ENCODE data around the gene MKRN2OS.

MKRN2OS gene, protein sequence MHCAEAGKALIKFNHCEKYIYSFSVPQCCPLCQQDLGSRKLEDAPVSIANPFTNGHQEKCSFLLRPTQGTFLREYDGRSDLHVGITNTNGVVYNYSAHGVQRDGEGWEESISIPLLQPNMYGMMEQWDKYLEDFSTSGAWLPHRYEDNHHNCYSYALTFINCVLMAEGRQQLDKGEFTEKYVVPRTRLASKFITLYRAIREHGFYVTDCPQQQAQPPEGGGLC

DNA sequence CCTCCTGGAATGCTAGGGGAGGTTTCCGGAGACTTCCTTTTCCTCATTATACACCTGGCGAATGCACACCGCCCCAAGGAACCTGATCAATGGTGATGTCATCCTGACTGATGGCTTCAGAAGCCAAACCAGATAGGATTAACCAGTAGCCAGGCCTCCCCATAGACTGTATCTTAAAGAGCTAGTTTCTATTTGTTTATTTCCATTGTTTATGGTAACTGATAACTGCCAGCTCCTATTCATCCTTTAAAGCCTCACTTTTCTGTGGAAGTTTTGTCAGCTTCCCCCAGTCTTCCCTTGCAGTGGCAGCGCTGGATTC lies at the start of gene MKRN2OS:
Gene MKRN2OS, minus strand, starts transcription at position 27 of the 319 bp plus-strand sequence. CDS start 35 bp downstream, outside the sequence.
- no peak for DNase-seq

DNA sequence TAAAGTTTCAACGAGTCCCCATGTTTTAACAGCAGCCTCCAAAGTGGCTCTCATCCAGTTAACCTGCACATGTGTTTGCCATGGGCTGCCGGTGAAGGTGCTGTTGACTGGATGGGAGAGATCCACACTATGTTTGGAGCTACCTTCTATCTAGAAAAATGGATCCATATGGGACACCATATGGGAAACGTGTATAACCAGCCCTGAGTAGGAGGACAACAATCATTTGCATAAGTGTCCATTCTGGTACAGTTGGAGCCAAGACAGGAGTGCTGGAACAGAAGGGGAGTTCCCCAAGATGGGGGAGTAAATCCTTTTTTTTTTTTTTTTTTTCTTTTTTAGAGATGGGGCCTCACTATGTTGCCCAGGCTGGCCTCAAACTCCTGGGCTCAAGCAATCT lies 48.2 kb upstream of the MKRN2OS start:
- DNase-seq: peak; percentile 59 to 94

DNA sequence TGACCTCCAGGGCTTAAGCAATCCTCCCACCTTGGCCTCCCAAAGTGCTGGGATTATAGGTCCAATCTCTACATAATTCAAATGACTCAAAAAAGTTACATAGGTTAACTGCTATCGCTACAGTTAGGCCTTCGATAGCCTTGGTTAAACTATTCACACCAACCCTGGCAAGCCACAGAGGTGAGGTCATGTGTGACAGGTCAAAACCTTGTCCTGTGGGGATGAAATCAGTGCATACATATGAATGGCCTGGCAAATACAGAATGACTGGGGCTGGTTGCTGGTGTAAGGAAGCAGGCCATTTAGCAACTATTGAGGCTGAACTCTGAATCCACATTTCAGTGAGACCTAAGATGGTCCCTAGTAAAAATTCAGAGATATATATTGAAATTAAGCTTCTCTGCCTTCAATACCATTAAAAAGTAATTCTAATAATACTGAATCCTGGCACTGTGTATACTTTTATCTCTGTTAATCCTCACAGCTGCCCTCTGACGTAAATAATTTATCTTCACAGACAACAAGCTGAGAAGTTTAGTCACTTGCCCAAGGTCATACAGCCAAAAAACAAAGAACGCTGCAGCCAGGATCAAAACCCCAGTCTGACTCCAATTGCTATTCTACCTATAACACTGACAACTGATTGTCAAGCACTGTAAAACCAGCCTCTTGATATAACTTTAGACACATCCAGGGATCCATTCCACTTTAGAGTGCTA lies 46.9 kb upstream of the MKRN2OS start:
- DNase-seq: no peak

DNA sequence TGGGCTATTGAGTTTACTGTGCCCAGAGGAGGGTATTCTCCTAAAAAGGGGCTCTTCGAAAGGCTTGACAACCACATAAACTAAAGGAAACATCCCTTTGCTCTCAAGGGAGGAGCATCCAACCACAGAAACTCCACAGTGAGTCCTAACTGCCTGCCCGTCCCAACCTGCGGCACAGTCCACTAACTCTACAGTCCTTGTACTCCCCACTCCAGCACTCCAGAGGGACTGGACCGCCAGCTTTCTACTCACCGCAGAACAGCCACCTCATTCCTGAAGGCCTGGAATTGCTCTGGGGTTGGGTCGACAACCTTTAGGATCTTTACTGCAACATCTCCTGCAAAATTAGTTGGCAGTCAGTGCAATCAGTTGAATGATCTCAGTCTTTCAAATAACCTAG lies 46.2 kb upstream of the MKRN2OS start:
- no peak for DNase-seq

DNA sequence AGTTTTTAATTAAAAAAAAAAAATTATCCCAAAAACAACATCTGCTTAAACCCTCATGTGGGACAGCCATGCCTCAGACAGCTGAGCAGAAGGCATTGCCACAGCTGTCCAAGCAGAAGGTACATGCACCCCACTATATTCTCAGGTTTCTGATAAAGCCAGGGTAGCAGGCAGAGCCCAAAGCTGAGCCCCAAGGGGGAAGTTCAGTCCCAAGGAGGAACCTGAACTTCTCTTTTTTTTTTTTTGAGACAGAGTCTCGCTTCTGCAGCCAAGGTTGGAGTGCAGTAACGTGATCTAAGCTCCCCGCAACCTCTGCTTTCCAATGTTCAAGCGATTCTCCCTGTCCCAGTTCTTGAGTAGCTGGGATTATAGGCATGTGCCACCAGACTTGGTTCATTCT lies 44.8 kb upstream of the MKRN2OS start:
- no peak for DNase-seq

DNA sequence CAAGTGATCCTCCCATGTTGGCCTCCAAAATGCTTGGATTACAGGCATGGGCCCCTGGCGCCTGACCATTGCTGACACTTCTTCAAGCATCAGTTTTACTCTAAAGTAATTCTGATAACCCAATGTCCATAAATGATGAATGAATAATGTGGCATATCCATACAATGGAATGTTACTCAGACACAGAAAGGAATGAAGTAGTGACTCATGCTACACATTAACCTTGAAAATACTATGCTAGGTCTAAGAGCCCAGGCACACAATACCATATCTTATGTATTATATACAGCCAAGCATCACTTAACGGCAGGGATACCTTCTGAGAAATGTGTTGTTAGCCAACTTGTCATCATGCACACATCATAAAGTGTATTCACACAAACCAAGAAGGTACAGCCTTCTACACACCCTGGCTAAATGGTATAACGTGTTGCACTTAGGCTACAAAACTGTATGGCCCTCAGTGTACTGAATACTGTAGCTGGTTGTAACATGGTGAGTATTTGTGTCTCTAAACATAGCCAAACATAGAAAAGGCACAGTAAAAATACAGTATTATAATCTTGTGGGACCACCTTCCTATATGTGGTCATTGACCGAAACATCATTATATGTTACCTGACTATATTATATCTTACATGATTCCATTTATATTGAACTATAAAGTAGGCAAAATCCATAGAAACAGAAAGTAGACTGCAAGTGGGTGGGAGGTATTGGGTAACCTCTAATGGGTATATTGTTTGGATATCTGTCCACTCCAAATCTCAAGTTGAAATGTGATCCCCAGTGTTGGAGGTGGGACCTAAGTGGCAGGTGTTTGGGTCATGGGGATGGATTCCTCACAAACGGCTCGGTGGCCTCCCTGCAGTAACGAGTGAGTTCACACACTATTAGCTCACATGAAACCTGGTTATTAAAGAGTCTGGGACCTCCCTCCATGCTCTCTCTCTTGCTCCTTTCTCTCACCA lies 43.0 kb upstream of the MKRN2OS start:
- DNase-seq: peak; percentile 41 to 75

DNA sequence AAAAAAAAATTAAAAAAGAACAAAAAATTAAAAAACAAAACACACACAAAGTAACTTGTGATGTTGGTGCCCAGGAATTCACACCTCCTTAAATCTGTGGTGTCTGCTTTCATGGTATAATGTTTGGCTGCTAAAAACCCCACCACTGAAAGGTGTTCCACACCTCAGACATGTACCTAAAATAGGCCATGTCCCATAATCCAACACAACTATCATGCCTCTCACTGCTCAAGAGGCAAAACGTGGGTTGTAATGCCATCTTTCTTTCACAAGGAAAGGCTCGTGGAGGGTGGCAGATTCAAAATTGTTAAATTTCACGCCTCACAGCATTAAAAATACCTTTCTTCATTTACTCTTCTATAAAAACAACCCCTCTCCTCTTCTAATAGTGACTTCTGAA lies 41.1 kb upstream of the MKRN2OS start:
- DNase-seq: no peak

DNA sequence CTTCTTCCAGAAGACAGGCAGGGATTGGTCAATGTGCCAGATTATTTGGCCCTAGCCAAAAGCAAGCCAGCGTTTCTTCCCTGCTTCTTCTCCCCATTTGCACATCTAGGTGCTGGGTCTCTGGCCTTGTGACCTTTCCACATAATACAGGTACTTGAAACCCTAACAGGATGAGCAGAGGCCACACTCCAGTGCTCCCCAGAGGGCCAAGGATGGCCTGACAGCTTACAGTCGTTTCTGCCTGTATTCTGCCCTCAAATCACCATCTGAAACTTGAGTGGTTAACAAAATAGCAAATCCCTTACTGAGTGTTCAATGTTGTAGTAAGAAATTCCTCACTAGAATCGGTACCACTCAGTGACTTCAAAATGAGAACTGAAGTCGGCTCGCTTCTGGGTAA lies 40.7 kb upstream of the MKRN2OS start:
- DNase-seq: no peak

DNA sequence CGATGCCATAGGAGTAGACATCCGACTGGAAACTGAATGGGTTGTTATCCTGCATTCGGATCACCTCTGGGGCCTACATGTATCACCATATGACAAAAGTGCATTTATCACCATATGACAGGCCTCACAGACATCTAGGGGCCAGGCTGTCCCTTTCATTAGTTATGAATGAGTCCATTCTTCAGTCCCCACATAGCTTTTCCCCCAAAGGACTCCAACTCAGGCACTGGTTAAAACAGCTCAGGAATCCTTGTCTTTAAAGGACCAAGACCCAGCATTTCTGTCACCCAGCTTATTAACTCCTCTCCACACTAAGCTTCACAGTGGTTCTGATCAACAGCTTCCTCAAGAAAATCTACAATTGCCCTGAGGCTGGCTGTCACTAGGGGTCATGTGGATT lies 39.9 kb upstream of the MKRN2OS start:
- DNase-seq: no peak

DNA sequence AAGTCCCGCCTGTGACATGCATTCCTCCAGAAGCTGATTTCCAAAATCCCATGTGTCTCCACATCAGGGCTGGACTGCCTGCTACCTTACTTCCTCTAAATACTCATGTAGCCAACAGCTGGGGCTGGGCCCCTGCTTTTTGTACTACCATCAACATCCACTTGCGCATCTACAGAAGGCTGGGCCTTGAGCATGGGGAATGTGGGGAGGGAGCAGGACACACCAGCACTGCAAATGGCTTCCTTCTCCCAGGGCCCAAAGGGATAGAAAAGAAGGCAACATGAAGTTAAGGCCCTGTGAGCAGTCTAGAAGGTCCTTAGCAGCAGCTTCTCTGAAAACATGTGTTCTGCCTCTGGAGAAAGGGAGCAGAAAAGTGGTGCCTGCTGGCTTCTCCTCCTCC lies 38.8 kb upstream of the MKRN2OS start:
- DNase-seq: no peak

DNA sequence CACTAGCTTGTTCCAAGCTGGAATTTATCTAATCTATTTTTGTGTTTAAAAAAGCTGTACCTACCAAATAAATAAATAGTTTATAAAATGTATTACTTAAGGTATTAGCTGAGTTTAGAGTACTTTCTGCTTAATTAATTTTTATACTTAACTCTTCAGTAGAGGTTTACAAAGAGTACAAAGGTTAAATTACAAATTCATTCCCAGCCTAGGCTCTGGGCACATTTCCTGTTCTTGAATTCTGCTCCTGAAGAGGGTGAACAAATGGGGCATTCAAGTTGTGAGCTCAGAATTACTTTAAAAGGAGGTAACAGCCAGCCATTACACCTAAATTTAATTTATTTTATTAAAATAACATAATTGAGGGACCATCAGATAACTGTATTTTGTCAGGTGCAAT lies 38.0 kb upstream of the MKRN2OS start:
- DNase-seq: no peak

DNA sequence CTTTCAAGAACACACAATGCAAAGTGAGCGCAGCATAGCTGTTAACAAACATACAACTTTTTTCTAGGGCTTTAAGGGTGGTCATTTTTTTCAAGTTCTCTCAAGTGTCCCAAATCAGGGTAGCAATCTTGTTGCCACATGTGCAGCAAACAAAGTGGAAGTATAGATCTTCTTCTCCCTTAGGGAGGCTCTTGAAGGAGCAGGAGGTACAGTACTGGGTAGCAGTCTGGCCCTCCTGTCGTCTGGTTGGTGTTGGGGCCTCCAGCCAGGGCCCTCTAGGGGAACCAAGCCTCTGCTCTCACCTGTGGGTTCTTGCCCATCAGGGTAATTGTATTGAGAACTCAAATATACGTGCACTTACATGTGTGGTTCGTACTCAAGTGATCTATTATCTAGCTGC lies 37.4 kb upstream of the MKRN2OS start:
- no peak for DNase-seq

DNA sequence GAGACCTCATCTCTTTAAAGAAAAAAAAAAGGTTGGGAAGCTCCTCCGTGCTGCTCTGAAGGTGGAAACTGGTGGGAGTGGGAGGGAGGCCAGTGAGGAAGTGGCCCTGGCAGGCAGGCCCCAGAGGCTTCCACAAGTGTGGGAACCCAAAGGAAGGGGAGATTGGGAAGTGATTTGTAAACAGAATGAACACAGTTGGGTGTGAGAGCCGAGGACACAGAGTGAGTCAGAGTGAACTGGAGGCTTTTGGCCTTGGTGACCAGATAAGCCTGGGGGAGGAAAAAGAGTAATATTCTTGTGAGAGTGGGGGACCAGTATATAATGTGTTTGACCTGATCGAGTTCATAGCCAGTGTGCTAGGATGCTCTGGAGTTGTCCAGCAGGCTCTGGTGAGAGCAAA lies 34.6 kb upstream of the MKRN2OS start:
- DNase-seq: no peak

DNA sequence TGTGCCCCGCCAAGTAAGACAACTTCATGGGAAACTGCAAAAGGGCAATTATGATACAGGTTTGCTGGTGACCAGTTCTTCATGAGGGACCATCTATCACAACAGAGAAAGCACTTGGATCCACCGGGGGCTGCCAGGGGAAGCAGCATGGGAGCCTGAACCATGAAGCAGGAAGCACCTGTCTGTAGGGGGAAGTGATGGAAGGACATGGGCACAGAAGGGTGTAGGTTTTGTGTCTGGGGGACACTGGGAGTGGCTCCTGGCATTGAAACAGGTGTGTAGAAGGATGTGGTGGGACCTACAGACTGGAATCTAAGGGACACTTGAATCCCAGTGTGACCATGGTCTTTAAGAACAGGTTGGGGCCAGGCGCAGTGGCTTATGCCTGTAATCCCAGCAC lies 34.2 kb upstream of the MKRN2OS start:
- no peak for DNase-seq

DNA sequence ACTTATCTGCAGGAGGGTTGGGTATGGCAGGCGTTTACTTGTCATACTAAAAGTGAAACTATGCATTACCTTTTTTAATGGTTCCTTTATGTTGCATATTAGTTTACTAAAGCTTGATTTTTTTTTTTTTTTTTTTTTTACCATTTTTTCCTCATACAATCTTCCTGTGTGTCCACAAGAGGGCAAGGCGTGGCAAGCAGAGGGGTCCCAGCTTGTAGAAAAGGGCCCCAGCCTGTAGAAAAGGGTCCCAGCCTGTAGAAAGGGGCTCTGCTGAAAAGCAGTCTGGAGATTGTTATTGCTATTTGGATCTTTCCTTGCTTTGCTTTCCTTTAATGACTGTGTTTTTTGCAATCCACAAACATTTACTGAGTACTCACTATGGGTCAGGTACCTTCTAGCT lies 33.4 kb upstream of the MKRN2OS start:
- DNase-seq: no peak

DNA sequence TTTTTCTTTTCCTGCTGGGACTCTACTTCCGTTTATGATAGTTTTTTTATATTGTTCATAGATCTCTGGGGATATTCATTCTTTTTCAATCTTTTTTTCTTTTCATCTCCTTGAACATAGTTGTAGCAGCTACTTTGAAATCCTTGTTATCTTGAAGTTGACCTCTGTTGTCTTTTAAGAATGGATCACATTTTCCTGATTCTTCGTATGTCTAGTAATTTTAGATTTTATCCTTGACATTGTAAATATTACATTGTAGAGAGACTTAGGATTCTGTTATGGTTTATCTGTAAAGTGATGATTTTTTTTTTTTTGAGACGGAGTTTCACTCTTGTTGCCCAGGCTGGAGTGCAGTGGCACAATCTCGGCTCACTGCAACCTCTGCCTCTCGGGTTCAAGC lies 32.1 kb upstream of the MKRN2OS start:
- no peak for DNase-seq

DNA sequence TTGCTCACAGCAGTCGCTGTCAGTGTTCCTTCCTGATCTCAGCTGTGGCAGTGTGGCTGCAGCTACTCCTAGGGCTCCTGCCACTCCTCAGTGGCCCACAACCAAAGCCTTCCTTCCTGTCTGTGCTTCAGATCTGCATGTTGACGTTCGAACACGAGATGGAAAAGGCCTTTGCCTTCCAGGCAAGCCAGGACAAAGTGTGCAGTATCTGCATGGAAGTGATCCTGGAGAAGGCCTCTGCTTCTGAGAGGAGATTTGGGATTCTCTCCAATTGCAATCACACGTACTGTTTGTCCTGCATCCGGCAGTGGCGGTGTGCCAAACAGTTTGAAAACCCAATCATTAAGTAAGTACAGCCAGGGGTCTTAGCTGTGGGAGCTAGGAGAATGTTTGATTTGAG lies 29.4 kb upstream of the MKRN2OS start:
- DNase-seq: no peak

DNA sequence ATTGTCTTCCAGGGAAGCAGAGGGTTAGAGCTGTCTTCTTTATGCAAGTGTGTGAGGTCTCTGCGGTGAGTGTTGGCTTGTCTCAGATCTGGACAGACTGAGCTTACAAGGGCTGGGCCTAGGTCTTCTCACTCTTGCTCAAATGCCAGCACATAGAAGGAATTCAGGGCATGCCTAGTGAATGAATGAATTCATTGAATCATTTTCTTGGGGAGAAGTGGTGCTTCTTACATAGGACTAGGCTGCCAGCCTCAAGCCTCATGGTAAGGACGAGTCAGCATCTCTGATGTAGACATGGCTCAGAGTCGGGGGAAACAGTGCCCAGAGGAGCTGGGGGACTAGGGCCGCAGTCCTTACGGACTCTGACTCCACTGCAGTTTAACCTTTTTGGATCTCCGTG lies 28.8 kb upstream of the MKRN2OS start:
- no peak for DNase-seq

DNA sequence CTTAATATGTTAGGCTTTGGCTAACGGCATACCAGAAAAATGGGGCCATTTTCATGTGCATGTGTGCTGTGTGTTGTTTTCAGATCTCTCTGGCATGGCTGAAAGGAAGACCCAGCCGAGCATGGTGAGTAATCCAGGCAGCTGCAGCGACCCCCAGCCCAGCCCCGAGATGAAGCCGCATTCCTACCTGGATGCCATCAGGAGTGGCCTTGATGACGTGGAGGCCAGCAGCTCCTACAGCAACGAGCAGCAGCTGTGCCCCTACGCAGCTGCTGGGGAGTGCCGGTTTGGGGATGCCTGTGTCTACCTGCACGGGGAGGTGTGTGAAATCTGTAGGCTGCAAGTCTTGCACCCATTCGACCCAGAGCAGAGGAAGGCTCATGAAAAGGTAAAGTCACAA lies 26.7 kb upstream of the MKRN2OS start:
- no peak for DNase-seq

DNA sequence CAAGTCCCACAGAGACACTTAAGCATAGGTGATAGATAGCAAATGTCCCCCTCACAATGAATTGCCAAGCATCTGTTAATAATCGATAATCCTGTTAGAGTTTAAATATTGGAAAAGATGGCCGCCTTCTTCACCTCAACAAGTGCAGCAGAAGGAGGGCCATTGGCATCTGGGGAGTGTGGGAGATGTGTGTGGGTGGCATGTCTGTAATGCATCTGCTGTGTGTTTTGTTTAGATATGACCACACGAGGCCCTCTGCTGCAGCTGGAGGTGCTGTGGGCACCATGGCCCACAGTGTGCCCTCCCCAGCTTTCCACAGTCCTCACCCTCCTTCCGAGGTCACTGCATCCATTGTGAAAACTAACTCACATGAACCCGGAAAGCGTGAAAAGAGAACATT lies 24.5 kb upstream of the MKRN2OS start:
- no peak for DNase-seq

DNA sequence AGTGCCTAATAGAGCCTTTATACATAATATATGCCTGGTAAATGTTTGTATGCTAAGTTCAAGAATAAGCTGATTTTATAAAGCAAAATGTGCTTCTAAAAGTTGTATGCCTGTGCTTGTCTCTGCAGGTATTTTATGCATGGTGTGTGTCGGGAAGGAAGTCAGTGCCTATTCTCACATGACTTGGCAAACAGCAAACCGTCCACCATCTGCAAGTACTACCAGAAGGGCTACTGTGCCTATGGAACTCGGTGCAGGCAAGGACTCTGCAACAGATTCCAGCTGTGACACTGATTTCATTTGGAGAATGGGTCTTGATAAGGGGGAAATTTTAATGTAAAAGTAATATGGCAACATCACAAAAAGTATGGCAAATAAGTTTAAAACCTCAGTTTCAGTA lies 23.4 kb upstream of the MKRN2OS start:
- DNase-seq: no peak

DNA sequence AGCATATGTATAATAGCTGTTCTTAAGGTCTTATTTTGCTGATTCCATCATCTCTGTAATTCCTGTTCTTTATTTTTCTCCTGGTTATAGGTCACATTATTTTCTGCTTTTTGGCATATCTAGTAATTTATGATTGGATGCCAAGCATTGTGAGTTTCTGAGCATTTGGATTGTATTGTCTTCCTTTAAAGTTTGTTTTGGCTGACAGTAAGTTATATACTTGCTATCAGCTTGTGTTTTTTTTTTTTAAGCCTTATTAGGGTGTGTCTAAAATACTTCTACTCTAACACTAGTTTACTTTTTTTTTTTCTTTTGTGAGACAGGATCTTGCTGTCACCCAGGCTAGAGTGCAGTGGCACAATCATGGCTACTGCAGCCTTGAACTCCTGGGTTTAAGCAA lies 21.7 kb upstream of the MKRN2OS start:
- DNase-seq: no peak

DNA sequence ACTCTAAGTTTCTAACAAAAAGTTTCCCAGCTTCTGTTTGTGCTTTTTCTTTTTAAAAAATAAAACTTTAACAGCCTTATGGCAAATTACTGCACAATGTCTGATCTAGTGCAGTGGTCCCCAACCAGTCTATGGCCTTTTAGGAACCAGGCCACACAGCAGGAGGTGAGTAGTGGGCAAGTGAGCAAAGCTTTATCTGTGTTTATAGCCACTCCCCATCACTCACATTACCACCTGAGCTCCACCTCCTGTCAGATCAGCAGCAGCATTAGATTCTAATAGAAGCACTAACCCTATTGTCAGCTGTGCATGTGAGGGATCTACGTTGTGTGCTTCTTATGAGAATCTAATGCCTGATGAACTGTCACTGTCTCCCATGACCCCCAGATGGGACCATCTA lies 17.2 kb upstream of the MKRN2OS start:
- no peak for DNase-seq

DNA sequence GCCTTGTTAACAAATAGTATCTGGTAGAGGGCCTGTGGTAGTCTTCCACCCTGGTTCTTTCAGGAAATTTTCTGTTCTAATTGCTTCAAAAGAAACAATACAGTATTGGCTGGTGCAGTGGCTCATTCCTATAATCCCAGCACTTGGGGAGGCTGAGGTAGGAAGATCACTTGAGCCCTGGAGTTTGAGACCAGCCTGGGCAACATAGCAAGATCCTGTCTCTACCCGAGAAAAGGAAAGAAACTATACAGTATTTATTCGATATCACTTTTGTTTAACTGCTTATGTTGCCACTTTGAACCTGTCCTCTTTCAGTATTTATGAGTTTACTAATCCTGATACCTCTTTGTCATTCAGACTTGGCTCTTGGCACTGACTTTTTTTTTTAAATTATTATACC lies 16.1 kb upstream of the MKRN2OS start:
- no peak for DNase-seq
